ENCODE data around the gene AUTS2. TPM values are rescaled to one million over a fixed set of nuclear protein-coding genes. Genes with fewer than 3 reads are reported as not detected.

AUTS2 gene
- total and polyA plus RNA-seq, 9 of the 15 experiments (the other 6 are each of a cell fraction or from before 2014, with no cell fraction given): 0.58 TPM; not detected in 8

- TF ChIP-seq GABPA (tag; conservative IDR thresholded peaks at IDR 0.05; ENCODE audit: low read depth): no peak
Measured at GRCh38 chr7:70572571-70572970, 974.3 kb downstream of the AUTS2 start (continued).

- no peaks in the 10 kb centered on the region for H3K9me1 ChIP-seq (ENCODE audit: control insufficient read depth, insufficient read depth, low read length)
- POLR2A ChIA-PET: interaction anchor here (1.1 kb wide), 1 partner anchor 11 kb away, joined by 3 read pairs; no protein-coding TSS in a partner anchor
- no peak overlapping the region for H2AFZ ChIP-seq (ENCODE audit: low read depth, low read length)
- CTCF ChIA-PET (ENCODE audit: low intra/inter-chr PET ratio): no interaction called here
- no peak overlapping the region for H3K4me3 ChIP-seq
- peaks cover 5% of the 10 kb centered on the region; the same call in 1 of the 2 replicates for H4K20me1 ChIP-seq (replicated peaks; ENCODE audit: control insufficient read depth, insufficient read depth, low read length)
- H3K27ac ChIP-seq (ENCODE audit: extremely low read depth, low read depth, low read length): no peak overlapping the region
- no peak for FAIRE-seq
- ATAC-seq: no peak
- H3K4me2 ChIP-seq (ENCODE audit: insufficient read depth, low read length): no peak overlapping the region
- H3K9ac ChIP-seq (ENCODE audit: insufficient read depth in 1 of 2, low read depth in 2 of 2, low read length in 2 of 2): no peak overlapping the region
- no TSS peak for BruUV-seq (replicated peaks)
- H3K79me2 ChIP-seq (ENCODE audit: control insufficient read depth, insufficient read depth, low read length): no peaks in the 10 kb centered on the region
- no peaks in the 10 kb centered on the region for H3K36me3 ChIP-seq (ENCODE audit: control insufficient read depth, insufficient read depth, low read length)
- DNase-seq (ENCODE audit: extremely low read depth in 1 of 4, low spot score in 3 of 4): no peak
- H3K4me1 ChIP-seq (replicated peaks in 1 of 2; ENCODE audit: control insufficient read depth in 2 of 2, insufficient read depth in 2 of 2, low read length in 2 of 2): peaks cover 3 to 22% of the 10 kb centered on the region in 2 experiments; a peak in 3 of 5 replicates
- intact Hi-C loops (cut with micrococcal nuclease) (no loop called here), in situ Hi-C loops (cut with MboI) (no loop called here)
- 8% methylated on average over 9 of the region's 9 CpGs for WGBS (ENCODE audit: insufficient coverage, low coverage, missing lambda C conversion rate)
- H3K27me3 ChIP-seq (ENCODE audit: control insufficient read depth in 2 of 2, insufficient read depth in 2 of 2, low read length in 2 of 2): no peaks in the 10 kb centered on the region
- H3K9me3 ChIP-seq (replicated peaks; ENCODE audit: control insufficient read depth, insufficient read depth, low read depth, low read length): no peaks in the 10 kb centered on the region
- TF ChIP-seq ZNF609 (CRISPR knock-in tag; IDR thresholded peaks at IDR 0.05; ENCODE audit: borderline replicate concordance): no peak
- TF ChIP-seq GATA2 (CRISPR knock-in tag; IDR thresholded peaks at IDR 0.05): no peak
- no peak for TF ChIP-seq THAP7 (CRISPR knock-in tag; IDR thresholded peaks at IDR 0.05)
- no peak for TF ChIP-seq HEY1 (CRISPR knock-in tag; IDR thresholded peaks at IDR 0.05; ENCODE audit: borderline replicate concordance)
- no peak for TF ChIP-seq ZSCAN32 (CRISPR knock-in tag; IDR thresholded peaks at IDR 0.05)
- no peak for TF ChIP-seq ZNF655 (CRISPR knock-in tag; IDR thresholded peaks at IDR 0.05)
- no peak for TF ChIP-seq ZNF143 (CRISPR knock-in tag; IDR thresholded peaks at IDR 0.05)
- no peak for TF ChIP-seq FOXJ2 (tag; IDR thresholded peaks at IDR 0.05)
- no peak for TF ChIP-seq ZNF174 (CRISPR knock-in tag; IDR thresholded peaks at IDR 0.05)
- no peak for TF ChIP-seq LEF1 (IDR thresholded peaks at IDR 0.05)
- TF ChIP-seq ARNT (IDR thresholded peaks at IDR 0.05): no peak
- no peak for TF ChIP-seq HBP1 (CRISPR knock-in tag; IDR thresholded peaks at IDR 0.05)
Measured at GRCh38 chr7:70573071-70573661, 974.9 kb downstream of the AUTS2 start.
